NCI-H748 treated with DMSO at 0.1 percent for 48 hours (cell line): ENCODE results near the gene EXOSC2.
"Not testable (repeated sequence)": the region's sequence is repeated elsewhere in the genome, so short reads cannot be mapped to it uniquely, and the experiment has no call there.

ENCODE experiments used
- DNase-seq: peaks from one replicate; lab custom pipeline; 2025; lab: John Stamatoyannopoulos, UW

EXOSC2 gene

GRCh38 chr9:130668196-130668595, 25.4 kb upstream of the EXOSC2 start:
- DNase-seq: no peak

- DNase-seq: no peak
Observed at GRCh38 chr9:130668659-130669058, 24.9 kb upstream of the EXOSC2 start.

GRCh38 chr9:130669965-130670364, 23.6 kb upstream of the EXOSC2 start:
- no peak for DNase-seq

- DNase-seq: no peak
Observed at GRCh38 chr9:130670644-130671043, 22.9 kb upstream of the EXOSC2 start.

GRCh38 chr9:130672466-130672865, 21.1 kb upstream of the EXOSC2 start:
- no peak for DNase-seq

- DNase-seq: no peak
Observed at GRCh38 chr9:130672933-130673615, 20.5 kb upstream of the EXOSC2 start.

GRCh38 chr9:130675396-130675795, 18.2 kb upstream of the EXOSC2 start:
- no peak for DNase-seq

- DNase-seq: no peak
Observed at GRCh38 chr9:130677252-130677651, 16.3 kb upstream of the EXOSC2 start.

GRCh38 chr9:130680836-130681768, 12.5 kb upstream of the EXOSC2 start:
- peak; percentile 39 for DNase-seq

GRCh38 chr9:130681769-130682420, 11.7 kb upstream of the EXOSC2 start:
- DNase-seq: peak; percentile 34

- DNase-seq: peak; percentile 74
Observed at GRCh38 chr9:130682421-130683121, 11.0 kb upstream of the EXOSC2 start.

- DNase-seq: no peak
Observed at GRCh38 chr9:130685104-130685503, 8.5 kb upstream of the EXOSC2 start.

- not testable (repeated sequence) for DNase-seq
Observed at GRCh38 chr9:130685945-130686344, 7.6 kb upstream of the EXOSC2 start.

- DNase-seq: no peak
Observed at GRCh38 chr9:130687615-130688014, 6.0 kb upstream of the EXOSC2 start.

- no peak for DNase-seq
Observed at GRCh38 chr9:130688072-130688471, 5.5 kb upstream of the EXOSC2 start.

- DNase-seq: no peak
Observed at GRCh38 chr9:130689572-130689936, 4.0 kb upstream of the EXOSC2 start.

- peak; percentile 82 for DNase-seq
Observed at GRCh38 chr9:130689937-130690700, 3.5 kb upstream of the EXOSC2 start.

- no peak for DNase-seq
Observed at GRCh38 chr9:130692321-130692720, 1.3 kb upstream of the EXOSC2 start.

- no peak for DNase-seq
Observed at GRCh38 chr9:130693101-130693425, 517 bp upstream of the EXOSC2 start.

GRCh38 chr9:130694205-130694604, 625 bp downstream of the EXOSC2 start:
- no peak for DNase-seq

GRCh38 chr9:130696139-130696650, 2.6 kb downstream of the EXOSC2 start:
- no peak for DNase-seq
